OCI-LY7 (cell line): ENCODE results near the gene GTPBP4.

ENCODE experiments used
- CTCF ChIP-seq: fragments of 200-600 bp; sonication (generic); conservative IDR thresholded peaks from 2 replicates; pipeline ENCODE4 v1.5.1; 2014; ENCODE audit warnings: mild to moderate bottlenecking, antibody characterized with exemption, low read length, moderate library complexity, mixed read lengths
- EZH2phosphoT487 ChIP-seq: fragments of 200-600 bp; sonication (generic); IDR thresholded peaks from 2 replicates; pipeline ENCODE4 v1.6.1; 2018; ENCODE audit warnings: low read depth, borderline replicate concordance, mild to moderate bottlenecking, mixed run types, antibody characterized with exemption, low read length, moderate library complexity, mixed read lengths

GRCh38 chr10:970311-971149, 17.7 kb upstream of the GTPBP4 start:
- no peak for TF ChIP-seq CTCF
- TF ChIP-seq EZH2phosphoT487, result no peak
